WTC11 (cell line): ENCODE measurements around the gene GRAMD2B.

ENCODE experiments used
- CTCF ChIP-seq: fragments of 200-600 bp; IDR thresholded peaks from 2 replicates; pipeline ENCODE4 v1.8.0; 2022; ENCODE audit warnings: antibody characterized with exemption
- ETV6 ChIP-seq: sonication (generic); formaldehyde crosslinking; IDR thresholded peaks from 2 replicates; pipeline ENCODE4 v1.8.1; 2022; ENCODE audit warnings: mild to moderate bottlenecking, missing genetic modification reagents
- IRF2 ChIP-seq: sonication (generic); formaldehyde crosslinking; IDR thresholded peaks from 2 replicates; pipeline ENCODE4 v1.8.0; 2022; ENCODE audit warnings: low read depth, missing genetic modification reagents, borderline replicate concordance
- MAX ChIP-seq: sonication (generic); formaldehyde crosslinking; IDR thresholded peaks from 2 replicates; pipeline ENCODE4 v1.8.0; 2022; ENCODE audit warnings: mild to moderate bottlenecking, missing genetic modification reagents
- NR3C1 ChIP-seq: sonication (generic); formaldehyde crosslinking; conservative IDR thresholded peaks from 2 replicates; pipeline ENCODE4 v1.8.1; 2023; ENCODE audit warnings: low read depth, mild to moderate bottlenecking, missing genetic modification reagents
- ZNF532 ChIP-seq: fragments of 250-450 bp; sonication (Bioruptor Pico); IDR thresholded peaks from 2 replicates; pipeline ENCODE4 v1.9.0; 2021; ENCODE audit warnings: mild to moderate bottlenecking, borderline replicate concordance

- TF ChIP-seq CTCF (no peak), IRF2 (CRISPR knock-in tag) (no peak), ETV6 (no peak), ZNF532 (CRISPR knock-in tag) (no peak), NR3C1 (CRISPR knock-in tag) (no peak), MAX (CRISPR knock-in tag) (no peak)
Measured at GRCh38 chr5:126482591-126482990, 59.4 kb downstream of the GRAMD2B start.
